ENCODE data around the gene AGBL5. TPM values are rescaled to one million over a fixed set of nuclear protein-coding genes. Genes with fewer than 3 reads are reported as not detected.

The AGBL5 gene
- total RNA-seq, 1 donor: 35.0 TPM

DNA sequence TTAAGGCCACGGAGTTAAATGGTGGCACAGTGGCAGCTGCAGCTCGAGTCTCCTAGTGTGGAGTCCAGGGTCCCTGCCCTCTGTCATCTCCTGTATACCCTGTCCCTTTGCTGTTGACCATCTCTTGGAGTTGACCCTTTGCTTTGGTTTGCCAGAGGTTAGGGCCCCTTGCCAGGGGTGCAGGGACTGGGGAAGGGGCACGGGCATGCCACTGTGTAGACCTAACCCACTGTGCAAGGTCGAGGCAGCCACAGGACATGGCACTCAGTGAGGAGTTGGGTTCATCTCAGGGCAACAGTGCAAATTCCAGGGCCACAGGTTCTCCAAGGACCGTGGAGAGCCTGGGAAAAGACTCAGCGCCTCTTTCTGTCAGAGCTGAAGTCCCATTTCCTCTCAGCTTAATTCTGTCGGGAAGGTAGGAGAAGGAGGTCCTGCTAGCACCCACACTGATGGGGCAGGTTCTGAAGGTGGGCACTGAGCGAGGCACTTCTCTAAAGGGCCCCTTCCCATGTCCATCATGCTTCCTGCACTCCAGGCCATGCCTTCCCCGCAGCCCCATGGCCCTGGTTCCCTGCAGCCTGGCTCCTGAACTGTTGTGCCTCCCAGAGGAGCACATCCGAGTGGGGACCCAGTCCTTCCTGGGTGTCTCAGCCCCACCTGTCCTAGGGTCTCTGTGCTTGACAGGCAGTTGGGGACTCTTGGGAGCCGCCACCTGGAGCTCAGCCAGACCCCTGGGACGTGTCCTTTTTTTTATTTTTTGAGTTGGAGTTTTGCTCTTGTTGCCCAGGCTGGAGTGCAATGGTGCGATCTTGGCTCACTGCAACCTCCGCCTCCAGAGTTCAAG, 37.9 kb downstream of the AGBL5 start:
- H3K4me3 ChIP-seq (ENCODE audit: low read depth, low read length): no peak overlapping the region
- DNase-seq (ENCODE audit: low read depth): no peak
- TF ChIP-seq, protein P1, sequence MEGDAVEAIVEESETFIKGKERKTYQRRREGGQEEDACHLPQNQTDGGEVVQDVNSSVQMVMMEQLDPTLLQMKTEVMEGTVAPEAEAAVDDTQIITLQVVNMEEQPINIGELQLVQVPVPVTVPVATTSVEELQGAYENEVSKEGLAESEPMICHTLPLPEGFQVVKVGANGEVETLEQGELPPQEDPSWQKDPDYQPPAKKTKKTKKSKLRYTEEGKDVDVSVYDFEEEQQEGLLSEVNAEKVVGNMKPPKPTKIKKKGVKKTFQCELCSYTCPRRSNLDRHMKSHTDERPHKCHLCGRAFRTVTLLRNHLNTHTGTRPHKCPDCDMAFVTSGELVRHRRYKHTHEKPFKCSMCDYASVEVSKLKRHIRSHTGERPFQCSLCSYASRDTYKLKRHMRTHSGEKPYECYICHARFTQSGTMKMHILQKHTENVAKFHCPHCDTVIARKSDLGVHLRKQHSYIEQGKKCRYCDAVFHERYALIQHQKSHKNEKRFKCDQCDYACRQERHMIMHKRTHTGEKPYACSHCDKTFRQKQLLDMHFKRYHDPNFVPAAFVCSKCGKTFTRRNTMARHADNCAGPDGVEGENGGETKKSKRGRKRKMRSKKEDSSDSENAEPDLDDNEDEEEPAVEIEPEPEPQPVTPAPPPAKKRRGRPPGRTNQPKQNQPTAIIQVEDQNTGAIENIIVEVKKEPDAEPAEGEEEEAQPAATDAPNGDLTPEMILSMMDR (IDR thresholded peaks at IDR 0.05; ENCODE audit: insufficient read depth, low read depth, low read length): no peak

- no peak for DNase-seq (ENCODE audit: low read depth)
Measured at GRCh38 chr2:27091746-27092695, 40.6 kb downstream of the AGBL5 start.

DNA sequence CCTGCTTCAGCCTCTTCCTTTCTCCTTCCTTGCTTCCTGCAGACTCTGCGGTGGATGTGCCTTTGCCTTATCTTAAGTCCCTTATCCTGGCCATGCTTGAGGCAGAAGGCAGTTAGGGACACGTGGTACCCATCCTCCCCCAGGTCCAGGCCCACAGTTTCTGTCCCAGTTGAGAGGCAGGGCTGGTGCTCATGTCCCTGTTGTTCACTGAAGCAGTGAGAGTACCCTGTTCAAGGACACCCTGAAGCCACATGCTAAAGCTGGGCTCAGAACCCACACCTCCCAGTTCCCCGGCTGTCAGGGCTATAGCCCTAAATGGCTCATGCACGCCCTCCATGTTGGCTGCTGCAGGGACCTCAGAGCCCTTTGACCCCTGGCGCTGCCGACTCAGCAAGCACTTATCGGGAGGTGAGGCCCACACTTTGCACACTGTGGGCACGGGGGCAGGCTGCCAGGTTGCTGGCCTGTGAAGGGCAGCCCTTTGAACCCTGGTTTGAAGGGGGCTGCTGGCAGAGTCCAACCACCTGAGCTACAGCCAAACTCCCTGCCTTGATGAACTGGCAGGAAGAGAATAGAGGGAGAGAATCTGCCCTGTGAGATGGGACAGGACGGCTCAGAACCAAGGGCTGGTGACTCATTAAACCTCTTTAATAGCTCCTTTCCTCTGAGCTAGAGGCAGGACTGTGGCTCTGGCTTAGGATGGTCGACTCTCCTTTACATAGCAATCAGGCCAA, 41.4 kb downstream of the AGBL5 start:
- no peak for DNase-seq (ENCODE audit: low read depth)
- TF ChIP-seq, protein P1 (IDR thresholded peaks at IDR 0.05; ENCODE audit: insufficient read depth, low read depth, low read length): no peak
- no peak overlapping the region for H3K4me3 ChIP-seq (ENCODE audit: low read depth, low read length)

More at GRCh38 chr2:27091746-27092695, 40.6 kb downstream of the AGBL5 start:
- TF ChIP-seq, protein P1 (IDR thresholded peaks at IDR 0.05; ENCODE audit: insufficient read depth, low read depth, low read length): no peak
- no peak overlapping the region for H3K4me3 ChIP-seq (ENCODE audit: low read depth, low read length)

DNA sequence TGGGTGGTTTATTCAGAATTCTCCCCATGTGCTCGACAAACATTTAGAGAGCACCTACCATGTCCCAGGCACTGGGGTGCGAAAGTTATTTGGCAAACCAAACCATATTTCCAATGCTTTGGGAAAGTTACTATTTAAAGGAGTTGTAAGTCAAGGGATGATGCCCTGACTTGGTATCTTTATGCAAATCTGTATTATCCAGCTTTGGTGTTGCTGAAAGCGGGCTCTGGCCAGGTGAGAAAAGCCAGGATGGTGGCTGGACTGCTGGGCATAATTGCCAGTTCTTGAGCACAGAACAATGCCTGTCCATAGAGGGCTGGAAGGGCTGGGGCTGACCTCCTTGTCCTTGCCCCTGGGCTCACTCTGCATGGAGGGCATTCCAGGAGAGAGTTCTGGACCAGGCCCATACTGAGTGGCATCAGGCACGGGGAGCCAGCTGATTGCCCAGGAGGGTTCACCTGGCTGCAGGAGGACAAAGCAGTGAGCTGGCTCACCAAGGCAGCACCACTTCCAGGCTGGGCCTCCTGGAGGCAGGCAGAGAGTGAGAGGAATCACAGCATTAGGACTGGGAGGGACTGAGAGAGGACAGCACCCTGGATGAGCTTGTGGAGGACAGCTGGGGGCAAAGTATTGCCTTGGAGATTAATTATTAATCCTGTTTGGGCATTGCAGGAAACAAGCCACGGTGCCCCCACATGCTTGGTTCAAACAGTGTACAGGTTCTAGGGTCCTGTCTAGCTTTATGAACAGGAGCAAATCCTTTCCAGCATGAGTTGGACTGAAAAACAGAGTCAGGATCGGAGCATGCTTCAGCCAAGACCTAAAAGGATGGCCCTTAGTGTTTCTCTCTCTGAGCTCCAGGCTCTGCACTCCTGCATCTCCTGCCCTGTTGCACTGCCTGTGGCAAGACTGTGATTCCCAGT, 42.2 kb downstream of the AGBL5 start:
- no peak overlapping the region for H3K4me3 ChIP-seq (ENCODE audit: low read depth, low read length)
- no peak for DNase-seq (ENCODE audit: low read depth)
- TF ChIP-seq, protein P1 (IDR thresholded peaks at IDR 0.05; ENCODE audit: insufficient read depth, low read depth, low read length): no peak

GRCh38 chr2:27094353-27094984, 43.0 kb downstream of the AGBL5 start:
- no peak for DNase-seq (ENCODE audit: low read depth)
- no peak overlapping the region for H3K4me3 ChIP-seq (ENCODE audit: low read depth, low read length)
- TF ChIP-seq, protein P1 (IDR thresholded peaks at IDR 0.05; ENCODE audit: insufficient read depth, low read depth, low read length): no peak

Measured in fibroblast of villous mesenchyme (primary cell).